Suprapubic skin (tissue), 4 donors: ENCODE data around the gene FBXL12. TPM values are rescaled to one million over a fixed set of nuclear protein-coding genes. Genes with fewer than 3 reads are reported as not detected.

Experiments
- DNase-seq, 2 donors: peaks; one replicate each; pipeline ENCODE4 v3.0.0-alpha.2; 2019; ENCODE audit warnings: low spot score in 2 of 2
- H3K27ac ChIP-seq: fragments of 200-600 bp; sonication (generic); one replicate; pipeline ENCODE4 v1.5.1; 2019
- H3K27me3 ChIP-seq: fragments of 200-600 bp; sonication (generic); one replicate; pipeline ENCODE4 v1.5.1; 2019
- H3K36me3 ChIP-seq: fragments of 200-600 bp; sonication (generic); one replicate; pipeline ENCODE4 v1.5.1; 2019
- H3K4me1 ChIP-seq: fragments of 200-600 bp; sonication (generic); one replicate; pipeline ENCODE4 v1.5.1; 2019
- H3K4me3 ChIP-seq: fragments of 200-600 bp; sonication (generic); one replicate; pipeline ENCODE4 v1.5.1; 2019; ENCODE audit warnings: mild to moderate bottlenecking
- H3K9me3 ChIP-seq: fragments of 200-600 bp; sonication (generic); one replicate; pipeline ENCODE4 v1.5.1; 2019
- CTCF ChIP-seq, 2 donors: fragments of 200-600 bp in 1 of 2; fragments of 450-650 bp in 1 of 2; sonication (generic) in 1 of 2; IDR thresholded peaks; one replicate each; pipeline ENCODE4 v1.5.1; 2016 to 2019; ENCODE audit warnings: antibody characterized with exemption in 2 of 2, mild to moderate bottlenecking in 1 of 2, moderate library complexity in 1 of 2
- EP300 ChIP-seq: sonication (generic); formaldehyde crosslinking; IDR thresholded peaks from one replicate; pipeline ENCODE4 v1.6.1; 2017; ENCODE audit warnings: antibody characterized with exemption
- POLR2A ChIP-seq, 2 donors: fragments of 450-650 bp; IDR thresholded peaks; one replicate each; pipeline ENCODE4 v1.6.1; 2017; ENCODE audit warnings: antibody characterized with exemption in 2 of 2, mild to moderate bottlenecking in 2 of 2, moderate library complexity in 2 of 2
- POLR2AphosphoS5 ChIP-seq, 3 donors: sonication (generic); formaldehyde crosslinking; IDR thresholded peaks; one replicate each; pipeline ENCODE4 v1.6.1; 2017; ENCODE audit warnings: antibody characterized with exemption in 3 of 3
- WGBS: methylation state at CpG from one replicate; pipeline ENCODE4 v1.1.5; 2018; 5-methylcytosine and 5-hydroxymethylcytosine counted together
- total RNA-seq, 4 donors: library from RNA; depleted of rRNA; stranded (reverse); fragments of >200 nt; gene quantifications; one replicate each; pipeline ENCODE4 v1.1.0, GENCODE V29; 2016

Gene FBXL12
- total RNA-seq = 10 to 100 TPM; 22.2 to 39.9 (median 29.8) TPM

- under 1% methylated on average over 60 of the region's 82 CpGs for WGBS
- H3K4me1 ChIP-seq = peaks cover 19% of the 10 kb centered on the region
- peak; percentile 100 for DNase-seq
- no peaks in the 10 kb centered on the region for H3K27me3 ChIP-seq
- H3K36me3 ChIP-seq = peaks cover 2% of the 10 kb centered on the region
- no peak for TF ChIP-seq EP300
- no peak for TF ChIP-seq CTCF (IDR thresholded peaks at IDR 0.05)
- peak in 1 of 2 donors; percentile 78 for TF ChIP-seq POLR2A (IDR thresholded peaks at IDR 0.05)
- peak in 2 of 3 donors; percentile 44 to 77 for TF ChIP-seq POLR2AphosphoS5 (IDR thresholded peaks at IDR 0.05)
- no peaks in the 10 kb centered on the region for H3K9me3 ChIP-seq
- H3K27ac ChIP-seq = peak within 1 kb of the TSS; percentile 94
- H3K4me3 ChIP-seq = peak within 1 kb of the TSS; percentile 68
Observed at GRCh38 chr19:9818734-9819595, at the start of gene FBXL12. TSS of gene FBXL12 (minus strand) at chr19:9819079. CDS start at chr19:9818813, 266 bp downstream.

GRCh38 chr19:9865732-9866501 lies 47.0 kb upstream of the FBXL12 start:
- Histone ChIP-seq H3K4me3 (no peak overlapping the region), H3K9me3 (no peaks in the 10 kb centered on the region), H3K36me3 (no peaks in the 10 kb centered on the region), H3K27me3 (no peaks in the 10 kb centered on the region), H3K27ac (no peak overlapping the region), H3K4me1 (no peaks in the 10 kb centered on the region)
- no peak for TF ChIP-seq POLR2AphosphoS5 (IDR thresholded peaks at IDR 0.05)
- 78% methylated on average over 16 of the region's 16 CpGs for WGBS
- DNase-seq = no peak

- H3K4me3 ChIP-seq = no peak overlapping the region
- peaks cover 8% of the 10 kb centered on the region for H3K36me3 ChIP-seq
- no peaks in the 10 kb centered on the region for H3K27me3 ChIP-seq
Observed at GRCh38 chr19:9863759-9864158, 44.9 kb upstream of the FBXL12 start.

GRCh38 chr19:9862938-9863337 lies 44.1 kb upstream of the FBXL12 start:
- Histone ChIP-seq H3K4me1 (no peaks in the 10 kb centered on the region), H3K9me3 (no peaks in the 10 kb centered on the region), H3K4me3 (no peak overlapping the region), H3K36me3 (peaks cover 8% of the 10 kb centered on the region), H3K27ac (no peak overlapping the region), H3K27me3 (no peaks in the 10 kb centered on the region)
- TF ChIP-seq EP300 = no peak
- 75% methylated on average over 4 of the region's 4 CpGs for WGBS
- no peak for DNase-seq

More at GRCh38 chr19:9863759-9864158, 44.9 kb upstream of the FBXL12 start:
- Histone ChIP-seq H3K4me1 (no peaks in the 10 kb centered on the region), H3K27ac (no peak overlapping the region), H3K9me3 (no peaks in the 10 kb centered on the region)
- DNase-seq = no peak
- 75% methylated on average over 5 of the region's 5 CpGs for WGBS
- TF ChIP-seq CTCF (IDR thresholded peaks at IDR 0.05) (no peak), POLR2A (IDR thresholded peaks at IDR 0.05) (no peak), EP300 (no peak), POLR2AphosphoS5 (IDR thresholded peaks at IDR 0.05) (no peak)

- no peaks in the 10 kb centered on the region for H3K4me1 ChIP-seq
- WGBS = 91% methylated on average over 1 of the region's 1 CpG
- no peak for DNase-seq
Observed at GRCh38 chr19:9861503-9861902, 42.6 kb upstream of the FBXL12 start.

More at GRCh38 chr19:9861503-9861902, 42.6 kb upstream of the FBXL12 start:
- no peak overlapping the region for H3K4me3 ChIP-seq
- peaks cover 21% of the 10 kb centered on the region for H3K36me3 ChIP-seq
- TF ChIP-seq POLR2A (IDR thresholded peaks at IDR 0.05) (no peak), CTCF (IDR thresholded peaks at IDR 0.05) (no peak), POLR2AphosphoS5 (IDR thresholded peaks at IDR 0.05) (no peak), EP300 (no peak)
- H3K27ac ChIP-seq = no peak overlapping the region
- H3K27me3 ChIP-seq = no peaks in the 10 kb centered on the region
- no peaks in the 10 kb centered on the region for H3K9me3 ChIP-seq
